OCI-LY3 (cell line): ENCODE measurements around the gene ARSI.

Experiments used
- H2AFZ ChIP-seq: fragments of 200-600, 300-600 bp; shearing (Covaris generic); 2 replicates; pipeline ENCODE4 v1.6.0; 2014; ENCODE audit warnings: antibody characterized with exemption, low read depth, low read length
- H3K27ac ChIP-seq: fragments of 200-600, 300-600 bp; sonication (generic); 2 replicates; pipeline ENCODE4 v1.5.1; 2014; ENCODE audit warnings: mild to moderate bottlenecking, low read length, moderate library complexity, mixed read lengths
- H3K27me3 ChIP-seq: fragments of 200-600, 300-600 bp; sonication (generic); 2 replicates; pipeline ENCODE4 v1.6.1; 2014; ENCODE audit warnings: low read depth, low read length, mixed read lengths
- H3K36me3 ChIP-seq: fragments of 200-600, 300-600 bp; sonication (generic); replicated peaks from 2 replicates; pipeline ENCODE3; 2014; ENCODE audit warnings: low read depth, low read length, mixed read lengths
- H3K4me1 ChIP-seq: fragments of 300-600, 200-600 bp; sonication (generic); 2 replicates; pipeline ENCODE4 v1.6.1; 2014; ENCODE audit warnings: low read length, mixed read lengths
- H3K4me2 ChIP-seq: fragments of 200-600, 300-600 bp; sonication (generic); 2 replicates; pipeline ENCODE4 v1.6.1; 2014; ENCODE audit warnings: low read length, mixed read lengths
- H3K4me3 ChIP-seq: fragments of 300-600, 200-600 bp; sonication (generic); 2 replicates; pipeline ENCODE4 v1.5.1; 2014; ENCODE audit warnings: antibody characterized with exemption, mild to moderate bottlenecking, low read length, moderate library complexity
- H3K79me2 ChIP-seq: fragments of 300-600, 200-600 bp; shearing (Covaris generic); 2 replicates; pipeline ENCODE4 v1.6.1; 2014; ENCODE audit warnings: mild to moderate bottlenecking, low read length, mixed read lengths
- H3K9ac ChIP-seq: fragments of 300-600, 200-600 bp; shearing (Covaris generic); 2 replicates; pipeline ENCODE4 v1.6.0; 2014; ENCODE audit warnings: mild to moderate bottlenecking, low read length, moderate library complexity
- H3K9me3 ChIP-seq: fragments of 200-600, 300-600 bp; shearing (Covaris generic); 2 replicates; pipeline ENCODE4 v1.6.1; 2014; ENCODE audit warnings: low read length, mixed read lengths; ENCODE audit not compliant: insufficient read depth
- H4K20me1 ChIP-seq: fragments of 200-600, 300-600 bp; sonication (generic); 2 replicates; pipeline ENCODE4 v1.6.1; 2016; ENCODE audit warnings: low read length, mixed read lengths; ENCODE audit not compliant: insufficient read depth
- CTCF ChIP-seq: fragments of 200-600, 300-600 bp; sonication (generic); IDR thresholded peaks from 2 replicates; pipeline ENCODE4 v1.5.1; 2014; ENCODE audit warnings: antibody characterized with exemption, low read length, low read depth
- EZH2phosphoT487 ChIP-seq: fragments of 200-600 bp; shearing (Covaris generic); IDR thresholded peaks from 2 replicates; pipeline ENCODE4 v1.6.1; 2018; ENCODE audit warnings: antibody characterized with exemption, mixed run types, low read depth

The ARSI gene

GRCh38 chr5:150284311-150284710 is 18.4 kb downstream of the ARSI start:
- Histone ChIP-seq H4K20me1 (no peaks in the 10 kb centered on the region), H3K4me1 (no peaks in the 10 kb centered on the region), H3K27ac (no peak overlapping the region), H3K4me2 (no peak overlapping the region), H2AFZ (no peak overlapping the region), H3K79me2 (no peaks in the 10 kb centered on the region), H3K27me3 (peaks cover 15% of the 10 kb centered on the region), H3K4me3 (no peak overlapping the region), H3K9me3 (no peaks in the 10 kb centered on the region), H3K9ac (no peak overlapping the region), H3K36me3 (no peaks in the 10 kb centered on the region)
- TF ChIP-seq EZH2phosphoT487 (no peak), CTCF (no peak)

- no peak overlapping the region for H3K4me3 ChIP-seq
- peaks cover 15% of the 10 kb centered on the region for H3K27me3 ChIP-seq
- no peak overlapping the region for H3K27ac ChIP-seq
- no peak overlapping the region for H2AFZ ChIP-seq
- H3K4me2 ChIP-seq: no peak overlapping the region
- H3K4me1 ChIP-seq: no peaks in the 10 kb centered on the region
- H3K9ac ChIP-seq: no peak overlapping the region
- no peaks in the 10 kb centered on the region for H4K20me1 ChIP-seq
- no peaks in the 10 kb centered on the region for H3K79me2 ChIP-seq
- no peaks in the 10 kb centered on the region for H3K36me3 ChIP-seq
- no peaks in the 10 kb centered on the region for H3K9me3 ChIP-seq
- TF ChIP-seq CTCF (no peak), EZH2phosphoT487 (no peak)
Measured at GRCh38 chr5:150283904-150284303, 18.8 kb downstream of the ARSI start.

- no peak overlapping the region for H2AFZ ChIP-seq
- H3K9me3 ChIP-seq: no peaks in the 10 kb centered on the region
- no peaks in the 10 kb centered on the region for H3K79me2 ChIP-seq
- no peak overlapping the region for H3K27ac ChIP-seq
- peaks cover 15% of the 10 kb centered on the region for H3K27me3 ChIP-seq
- H3K9ac ChIP-seq: no peak overlapping the region
- H3K36me3 ChIP-seq: no peaks in the 10 kb centered on the region
- no peak overlapping the region for H3K4me2 ChIP-seq
- H4K20me1 ChIP-seq: no peaks in the 10 kb centered on the region
- no peak overlapping the region for H3K4me3 ChIP-seq
- TF ChIP-seq EZH2phosphoT487 (no peak), CTCF (no peak)
- H3K4me1 ChIP-seq: no peaks in the 10 kb centered on the region
Measured at GRCh38 chr5:150281987-150282386, 20.7 kb downstream of the ARSI start.

- no peak overlapping the region for H3K4me3 ChIP-seq
- no peak overlapping the region for H3K27ac ChIP-seq
- peaks cover 15% of the 10 kb centered on the region for H3K27me3 ChIP-seq
- H3K4me2 ChIP-seq: no peak overlapping the region
- TF ChIP-seq CTCF: no peak
- no peak for TF ChIP-seq EZH2phosphoT487
- H2AFZ ChIP-seq: no peak overlapping the region
- H3K9me3 ChIP-seq: no peaks in the 10 kb centered on the region
- no peaks in the 10 kb centered on the region for H3K4me1 ChIP-seq
- H3K9ac ChIP-seq: no peak overlapping the region
- no peaks in the 10 kb centered on the region for H4K20me1 ChIP-seq
- no peaks in the 10 kb centered on the region for H3K36me3 ChIP-seq
- no peaks in the 10 kb centered on the region for H3K79me2 ChIP-seq
Measured at GRCh38 chr5:150279330-150280020, 23.2 kb downstream of the ARSI start.
